OCI-LY3 (cell line): ENCODE data around the gene GABRB3.

Experiments
- EZH2phosphoT487 ChIP-seq: fragments of 200-600 bp; shearing (Covaris generic); IDR thresholded peaks from 2 replicates; pipeline ENCODE4 v1.6.1; 2018; ENCODE audit warnings: antibody characterized with exemption, mixed run types, low read depth
- TF ChIP-seq, protein P1 (sequence below): fragments of 200-600, 300-600 bp; sonication (generic); IDR thresholded peaks from 2 replicates; pipeline ENCODE4 v1.5.1; 2014; ENCODE audit warnings: antibody characterized with exemption, low read length, low read depth

DNA sequence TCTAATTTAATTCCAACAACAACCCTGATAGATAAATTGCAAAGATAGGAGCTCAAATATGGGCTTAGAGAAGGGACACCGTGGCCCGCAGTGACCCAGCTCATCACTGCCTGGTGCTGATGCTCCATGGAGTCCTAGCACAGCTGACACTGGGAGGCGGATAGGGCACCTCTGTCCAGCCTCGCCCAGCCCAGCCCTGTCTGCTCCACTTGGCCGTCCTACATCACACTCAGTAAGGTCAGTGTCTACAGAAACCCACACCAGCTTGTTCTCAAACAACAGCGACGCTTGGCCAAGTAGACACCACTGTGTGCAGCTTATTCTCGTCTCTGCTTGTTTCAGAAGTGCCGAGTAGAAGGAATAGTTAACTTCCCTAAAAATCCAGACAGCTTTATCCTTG, 33.9 kb downstream of the GABRB3 start:
- TF ChIP-seq, protein P1, sequence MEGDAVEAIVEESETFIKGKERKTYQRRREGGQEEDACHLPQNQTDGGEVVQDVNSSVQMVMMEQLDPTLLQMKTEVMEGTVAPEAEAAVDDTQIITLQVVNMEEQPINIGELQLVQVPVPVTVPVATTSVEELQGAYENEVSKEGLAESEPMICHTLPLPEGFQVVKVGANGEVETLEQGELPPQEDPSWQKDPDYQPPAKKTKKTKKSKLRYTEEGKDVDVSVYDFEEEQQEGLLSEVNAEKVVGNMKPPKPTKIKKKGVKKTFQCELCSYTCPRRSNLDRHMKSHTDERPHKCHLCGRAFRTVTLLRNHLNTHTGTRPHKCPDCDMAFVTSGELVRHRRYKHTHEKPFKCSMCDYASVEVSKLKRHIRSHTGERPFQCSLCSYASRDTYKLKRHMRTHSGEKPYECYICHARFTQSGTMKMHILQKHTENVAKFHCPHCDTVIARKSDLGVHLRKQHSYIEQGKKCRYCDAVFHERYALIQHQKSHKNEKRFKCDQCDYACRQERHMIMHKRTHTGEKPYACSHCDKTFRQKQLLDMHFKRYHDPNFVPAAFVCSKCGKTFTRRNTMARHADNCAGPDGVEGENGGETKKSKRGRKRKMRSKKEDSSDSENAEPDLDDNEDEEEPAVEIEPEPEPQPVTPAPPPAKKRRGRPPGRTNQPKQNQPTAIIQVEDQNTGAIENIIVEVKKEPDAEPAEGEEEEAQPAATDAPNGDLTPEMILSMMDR = no peak
- TF ChIP-seq EZH2phosphoT487 = no peak
